Gastroesophageal sphincter (tissue), 4 donors: ENCODE data around the gene COL4A2. TPM values are rescaled to one million over a fixed set of nuclear protein-coding genes. Genes with fewer than 3 reads are reported as not detected.

Source experiments
- ATAC-seq: fragments of 150-250 bp; one replicate; pipeline ENCODE4 v1.9.1; 2016; ENCODE audit warnings: mild to moderate bottlenecking, moderate library complexity
- H3K27ac ChIP-seq, 4 donors: fragments of 200-600 bp; sonication (generic) in 3 of 4; 1 replicate in 3 of 4; 2 replicates in 1 of 4; pipeline ENCODE4 v1.5.1; 2016 to 2019
- H3K27me3 ChIP-seq: fragments of 200-600 bp; sonication (generic); one replicate; pipeline ENCODE4 v1.5.1; 2019
- H3K36me3 ChIP-seq, 2 donors: fragments of 200-600 bp; sonication (generic); one replicate each; pipeline ENCODE4 v1.5.1; 2019; ENCODE audit warnings: control low read depth in 1 of 2
- H3K4me1 ChIP-seq, 3 donors: fragments of 200-600 bp; sonication (generic); 1 replicate in 2 of 3; 2 replicates in 1 of 3; pipeline ENCODE4 v1.5.1; 2016 to 2019; ENCODE audit warnings: control low read depth in 2 of 3
- H3K4me3 ChIP-seq, 2 donors: fragments of 200-600 bp; sonication (generic); one replicate each; pipeline ENCODE4 v1.5.1; 2019; ENCODE audit warnings: mild to moderate bottlenecking in 1 of 2, moderate library complexity in 1 of 2
- H3K9me3 ChIP-seq, 3 donors: fragments of 200-600 bp; sonication (generic); one replicate each; pipeline ENCODE4 v1.5.1; 2017 to 2019; ENCODE audit warnings: control low read depth in 2 of 3
- EP300 ChIP-seq: sonication (generic); formaldehyde crosslinking; IDR thresholded peaks from one replicate; pipeline ENCODE4 v1.6.1; 2017; ENCODE audit warnings: antibody characterized with exemption, mild to moderate bottlenecking
- POLR2A ChIP-seq, 2 donors: fragments of 450-650 bp; IDR thresholded peaks; one replicate each; pipeline ENCODE4 v1.6.1; 2017; ENCODE audit warnings: antibody characterized with exemption in 2 of 2, mild to moderate bottlenecking in 2 of 2, moderate library complexity in 1 of 2
- POLR2AphosphoS5 ChIP-seq: sonication (generic); formaldehyde crosslinking; IDR thresholded peaks from one replicate; pipeline ENCODE4 v1.6.1; 2017; ENCODE audit warnings: antibody characterized with exemption
- WGBS, 2 donors: methylation state at CpG; one replicate each; pipeline ENCODE4 v1.1.5; 2018; ENCODE audit warnings: low coverage in 1 of 2; 5-methylcytosine and 5-hydroxymethylcytosine counted together
- total RNA-seq, 4 donors: library from RNA; depleted of rRNA; stranded (reverse); fragments of >200 nt; gene quantifications; one replicate each; pipeline ENCODE4 v1.1.0, GENCODE V29; 2016
- TF ChIP-seq, protein P1 (sequence below), 4 experiments: fragments of 200-600 bp in 2 of 4; fragments of 450-650 bp in 2 of 4; sonication (generic) in 1 of 4; IDR thresholded peaks; one replicate each; pipeline ENCODE4 v1.5.1; 2017 to 2019; ENCODE audit warnings: antibody characterized with exemption in 4 of 4, mild to moderate bottlenecking in 2 of 4, moderate library complexity in 2 of 4

The COL4A2 gene
- total RNA-seq, 4 donors from 2014 or later = 478 to 945 (median 543) TPM

DNA sequence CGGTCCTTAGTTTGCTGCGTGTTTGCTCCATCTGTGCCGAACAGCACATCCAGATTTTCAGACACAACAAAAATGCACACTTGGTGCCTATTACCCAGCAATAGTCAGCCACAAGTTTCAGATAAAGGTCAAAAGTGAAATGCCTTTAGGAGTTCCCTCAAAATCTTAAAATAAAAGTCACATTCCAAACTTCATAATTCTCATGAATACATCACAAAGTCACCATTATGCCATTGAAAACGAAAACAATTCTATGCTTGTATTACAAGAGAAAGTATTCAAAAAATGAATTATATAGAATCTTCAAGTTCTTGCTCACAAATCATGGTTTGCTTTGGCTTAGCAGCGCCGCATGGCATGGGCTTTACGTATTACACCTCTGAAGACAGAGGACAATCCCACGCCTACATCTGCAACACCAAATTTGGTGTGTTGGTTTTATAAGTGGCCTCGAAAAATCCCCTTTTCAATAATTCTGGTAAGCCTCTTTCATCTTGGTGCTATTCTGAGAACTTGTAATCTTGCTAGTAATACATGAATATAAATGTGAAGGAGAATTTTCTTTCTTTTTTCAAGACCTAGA lies 26.8 kb upstream of the COL4A2 start:
- H3K27ac ChIP-seq = peak overlapping the region; percentile 27 to 82 (median 68)
- H3K36me3 ChIP-seq = no peaks in the 10 kb centered on the region
- H3K9me3 ChIP-seq = no peaks in the 10 kb centered on the region
- no peak for ATAC-seq
- H3K4me1 ChIP-seq = peaks cover 9 to 100% (median 27%) of the 10 kb centered on the region in 3 donors
- no peak for TF ChIP-seq POLR2AphosphoS5
- no peak for TF ChIP-seq EP300
- TF ChIP-seq, protein P1, sequence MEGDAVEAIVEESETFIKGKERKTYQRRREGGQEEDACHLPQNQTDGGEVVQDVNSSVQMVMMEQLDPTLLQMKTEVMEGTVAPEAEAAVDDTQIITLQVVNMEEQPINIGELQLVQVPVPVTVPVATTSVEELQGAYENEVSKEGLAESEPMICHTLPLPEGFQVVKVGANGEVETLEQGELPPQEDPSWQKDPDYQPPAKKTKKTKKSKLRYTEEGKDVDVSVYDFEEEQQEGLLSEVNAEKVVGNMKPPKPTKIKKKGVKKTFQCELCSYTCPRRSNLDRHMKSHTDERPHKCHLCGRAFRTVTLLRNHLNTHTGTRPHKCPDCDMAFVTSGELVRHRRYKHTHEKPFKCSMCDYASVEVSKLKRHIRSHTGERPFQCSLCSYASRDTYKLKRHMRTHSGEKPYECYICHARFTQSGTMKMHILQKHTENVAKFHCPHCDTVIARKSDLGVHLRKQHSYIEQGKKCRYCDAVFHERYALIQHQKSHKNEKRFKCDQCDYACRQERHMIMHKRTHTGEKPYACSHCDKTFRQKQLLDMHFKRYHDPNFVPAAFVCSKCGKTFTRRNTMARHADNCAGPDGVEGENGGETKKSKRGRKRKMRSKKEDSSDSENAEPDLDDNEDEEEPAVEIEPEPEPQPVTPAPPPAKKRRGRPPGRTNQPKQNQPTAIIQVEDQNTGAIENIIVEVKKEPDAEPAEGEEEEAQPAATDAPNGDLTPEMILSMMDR (IDR thresholded peaks at IDR 0.05) = no peak
- no peak for TF ChIP-seq POLR2A (IDR thresholded peaks at IDR 0.05)
- no peaks in the 10 kb centered on the region for H3K27me3 ChIP-seq
- no peak overlapping the region for H3K4me3 ChIP-seq
- 68 to 79% methylated on average over 9 of the region's 9 CpGs for WGBS, 2 donors

DNA sequence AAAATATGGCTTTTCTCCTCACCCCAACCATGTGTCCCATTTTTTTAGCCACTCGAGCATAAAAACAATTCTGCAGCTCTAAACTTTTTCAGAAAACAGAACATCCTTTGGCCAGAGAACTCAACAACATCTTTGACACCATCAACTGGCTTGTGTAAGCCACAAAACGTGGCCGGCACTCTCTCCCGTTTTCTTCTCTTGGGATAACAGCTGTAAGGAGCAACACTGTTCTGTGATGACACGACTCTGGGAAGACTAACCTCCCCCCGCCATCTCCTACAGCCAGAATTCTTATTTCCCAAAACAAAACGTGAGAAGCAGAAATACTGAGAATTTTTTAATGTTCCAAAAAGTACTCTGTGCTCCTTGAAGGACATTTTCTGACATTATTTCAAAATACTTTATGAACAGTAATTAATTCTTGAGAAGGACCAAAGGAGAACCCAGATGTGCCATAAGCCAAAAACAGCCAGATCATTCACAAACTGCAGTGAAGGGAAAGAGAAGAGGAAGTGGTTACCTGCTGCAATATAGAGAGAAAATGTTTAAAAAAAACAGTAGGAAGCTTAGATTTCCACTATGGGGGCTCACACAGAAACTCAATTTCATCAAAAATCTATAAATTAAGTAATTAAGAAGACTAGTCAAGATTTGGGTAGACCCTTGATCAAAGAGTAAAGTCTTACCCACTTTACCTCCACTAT lies 25.9 kb upstream of the COL4A2 start:
- Histone ChIP-seq H3K4me3 (no peak overlapping the region), H3K27ac (peak overlapping the region; percentile 17 to 82 (median 68)), H3K9me3 (no peaks in the 10 kb centered on the region), H3K4me1 (peaks cover 9 to 100% (median 28%) of the 10 kb centered on the region in 3 donors), H3K36me3 (no peaks in the 10 kb centered on the region), H3K27me3 (no peaks in the 10 kb centered on the region)
- WGBS, 2 donors = 48 to 56% methylated on average over 4 to 7 of the region's 7 CpGs
- TF ChIP-seq, protein P1 (IDR thresholded peaks at IDR 0.05) = no peak
- TF ChIP-seq POLR2AphosphoS5 = peak; percentile 61
- ATAC-seq = peak; percentile 72

- H3K27ac ChIP-seq = peak overlapping the region; percentile 17 to 82 (median 68)
- no peak for ATAC-seq
- no peaks in the 10 kb centered on the region for H3K9me3 ChIP-seq
- no peaks in the 10 kb centered on the region for H3K36me3 ChIP-seq
- no peak for TF ChIP-seq EP300
- TF ChIP-seq POLR2A (IDR thresholded peaks at IDR 0.05) = no peak
- TF ChIP-seq, protein P1 (IDR thresholded peaks at IDR 0.05) = no peak
- TF ChIP-seq POLR2AphosphoS5 = no peak
- WGBS, 2 donors = 26 to 74% methylated on average over 5 of the region's 5 CpGs
- H3K4me3 ChIP-seq = no peak overlapping the region
- peaks cover 9 to 100% (median 33%) of the 10 kb centered on the region in 3 donors for H3K4me1 ChIP-seq
- no peaks in the 10 kb centered on the region for H3K27me3 ChIP-seq
These were observed 25.3 kb upstream of the COL4A2 start for GRCh38 chr13:110281736-110282135.

- Histone ChIP-seq H3K27me3 (no peaks in the 10 kb centered on the region), H3K4me3 (no peak overlapping the region), H3K9me3 (no peaks in the 10 kb centered on the region), H3K4me1 (peaks cover 9 to 100% (median 36%) of the 10 kb centered on the region in 3 donors), H3K36me3 (no peaks in the 10 kb centered on the region), H3K27ac (peak overlapping the region in 3 of 4 donors; percentile 67 to 82 (median 69))
- 100% methylated on average over 1 of the region's 1 CpG for WGBS, 2 donors
- ATAC-seq = no peak
- no peak for TF ChIP-seq POLR2AphosphoS5
- TF ChIP-seq, protein P1 (IDR thresholded peaks at IDR 0.05) = no peak
- no peak for TF ChIP-seq POLR2A (IDR thresholded peaks at IDR 0.05)
- TF ChIP-seq EP300 = no peak
These were observed 24.7 kb upstream of the COL4A2 start for GRCh38 chr13:110282316-110282841.
